HG02943 (cell line): ENCODE results near the gene KCNB1.
"Not testable (repeated sequence)": the region's sequence is repeated elsewhere in the genome, so short reads cannot be mapped to it uniquely, and the experiment has no call there.

Experiments used
- ATAC-seq: cut with Tn5 transposase; IDR thresholded peaks from one replicate; pipeline ENCODE4 v1.9.1; 2021; ENCODE audit warnings: mild to moderate bottlenecking, low read depth, moderate library complexity; ENCODE audit not compliant: unreplicated experiment

KCNB1 gene

GRCh38 chr20:49337357-49337756, 145.1 kb downstream of the KCNB1 start:
- no peak for ATAC-seq

GRCh38 chr20:49336786-49337185, 145.7 kb downstream of the KCNB1 start:
- no peak for ATAC-seq

DNA sequence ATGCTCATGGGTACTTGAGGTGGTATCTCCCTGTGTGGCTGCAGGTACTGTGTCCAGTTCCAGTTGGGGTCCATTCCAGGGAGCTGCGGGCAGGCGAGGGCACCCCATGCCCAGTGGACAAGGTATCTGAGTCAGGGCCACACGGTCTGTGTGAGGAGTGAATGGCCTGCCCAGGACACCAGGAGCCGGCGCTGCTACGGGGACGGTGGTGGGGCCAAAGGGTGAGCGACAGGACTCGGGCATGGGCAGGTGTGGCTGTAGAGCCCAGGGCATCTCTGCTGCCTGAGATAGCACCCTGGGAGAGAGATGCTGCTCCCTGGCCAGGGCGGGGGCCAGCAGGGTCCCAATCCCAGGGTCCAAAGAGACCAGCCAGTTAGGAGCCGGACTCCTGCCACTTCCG, 147.0 kb downstream of the KCNB1 start:
- no peak for ATAC-seq

DNA sequence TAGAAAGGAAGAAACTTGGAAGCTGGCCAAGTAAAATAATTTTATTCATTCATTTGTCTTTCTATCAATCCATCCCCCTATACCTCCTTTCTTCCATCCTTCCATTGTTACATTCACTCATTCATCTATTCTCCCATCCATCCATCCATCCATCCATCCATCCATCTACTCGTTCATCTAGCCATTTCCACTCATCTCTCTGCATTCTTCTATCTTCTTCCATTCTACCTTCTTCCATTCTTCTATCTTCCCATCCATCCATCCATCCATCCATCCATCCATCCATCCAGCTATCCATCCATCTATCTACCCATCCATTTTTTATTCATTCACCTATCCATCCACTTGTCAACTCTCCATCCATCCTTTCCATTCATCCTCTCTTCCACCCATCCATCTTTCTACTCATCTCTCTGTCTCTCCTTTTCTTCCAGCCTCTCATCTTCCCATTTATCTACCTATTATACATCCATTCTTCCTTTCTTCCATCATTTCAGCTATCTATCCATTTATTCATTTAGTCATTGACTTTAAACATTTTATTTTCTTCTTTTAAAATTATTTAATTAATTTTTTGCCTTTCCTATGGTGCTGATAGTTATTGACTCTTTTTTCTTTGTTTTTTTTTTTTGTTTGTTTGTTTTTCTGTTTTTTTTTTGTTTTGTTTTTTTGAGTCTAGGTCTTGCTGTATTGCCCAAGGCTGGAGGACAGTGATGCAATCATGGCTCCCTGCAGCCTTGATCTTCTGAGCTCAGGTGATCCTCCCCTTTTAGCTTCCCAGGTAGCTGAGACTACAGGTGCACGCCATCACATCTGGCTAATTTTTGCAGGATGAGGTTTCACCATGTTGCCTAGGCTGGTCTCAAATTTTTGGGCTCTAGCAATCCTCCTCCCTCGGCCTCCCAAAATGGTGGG, 151.5 kb downstream of the KCNB1 start:
- ATAC-seq = no peak

- ATAC-seq = no peak
These were observed 153.7 kb downstream of the KCNB1 start for GRCh38 chr20:49328790-49329189.

GRCh38 chr20:49326026-49326425, 156.4 kb downstream of the KCNB1 start:
- ATAC-seq = no peak

- no peak for ATAC-seq
These were observed 158.2 kb downstream of the KCNB1 start for GRCh38 chr20:49324306-49324705.

- ATAC-seq = no peak
These were observed 158.7 kb downstream of the KCNB1 start for GRCh38 chr20:49323622-49324238.

DNA sequence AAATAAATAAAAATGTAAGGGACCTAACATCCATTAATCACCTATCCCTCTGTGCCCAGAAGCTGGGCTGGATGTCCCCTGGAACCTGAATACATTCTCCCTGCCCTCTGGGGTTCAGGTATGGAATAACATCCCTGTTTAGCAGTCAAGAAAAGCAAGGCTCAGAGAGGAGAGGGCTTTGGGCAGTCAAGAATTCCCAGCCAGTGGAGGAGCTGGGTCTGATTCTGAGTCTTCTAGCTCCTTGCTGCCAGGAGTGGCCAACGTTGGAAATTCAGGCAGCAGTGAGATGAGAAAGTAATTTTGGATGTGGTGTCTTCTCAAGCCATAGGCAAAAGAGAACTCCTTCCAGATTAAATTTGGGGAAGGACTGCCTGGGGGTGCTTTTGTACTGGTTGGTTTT, 162.0 kb downstream of the KCNB1 start:
- ATAC-seq = no peak

GRCh38 chr20:49319208-49319809, 163.2 kb downstream of the KCNB1 start:
- ATAC-seq = no peak

- no peak for ATAC-seq
These were observed 163.8 kb downstream of the KCNB1 start for GRCh38 chr20:49318430-49319207.

- ATAC-seq = no peak
These were observed 164.4 kb downstream of the KCNB1 start for GRCh38 chr20:49318091-49318429.

DNA sequence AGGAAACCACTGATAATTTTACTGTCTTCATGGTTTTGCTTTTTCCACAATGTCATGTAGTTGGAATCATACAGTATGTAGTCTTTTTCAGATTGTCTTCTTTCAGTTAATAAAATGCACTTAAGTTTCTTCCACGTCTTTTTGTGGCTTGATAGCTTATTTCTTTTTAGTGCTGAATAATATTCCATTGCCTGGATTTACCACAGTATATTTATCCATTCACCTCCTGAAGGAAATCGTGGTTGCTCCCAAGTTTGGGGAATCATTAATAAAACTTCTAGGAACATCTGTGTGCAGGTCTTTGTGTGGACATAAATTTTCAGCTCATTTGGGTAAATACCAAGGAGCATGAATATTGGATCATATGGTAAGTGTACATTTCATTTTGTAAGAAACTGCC, 165.8 kb downstream of the KCNB1 start:
- ATAC-seq = no peak

DNA sequence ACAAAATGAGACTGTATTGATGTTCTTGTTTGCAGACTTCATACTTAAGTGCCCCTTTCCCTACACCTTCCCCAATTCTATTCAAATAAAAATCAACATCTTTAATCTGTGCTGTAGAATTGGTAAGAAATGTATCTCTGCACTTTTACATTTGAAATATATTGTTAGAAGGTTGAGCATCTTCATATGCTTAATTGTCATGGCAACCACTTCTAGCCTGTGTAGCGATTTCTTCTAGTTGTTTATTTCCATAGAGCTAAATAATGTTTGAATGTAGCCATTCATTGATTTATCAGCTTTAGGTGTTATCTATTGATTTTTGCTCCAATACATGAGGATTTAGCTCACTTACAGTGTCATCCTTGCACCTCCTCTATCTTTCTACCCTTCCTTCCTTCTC, 166.9 kb downstream of the KCNB1 start:
- ATAC-seq = no peak

DNA sequence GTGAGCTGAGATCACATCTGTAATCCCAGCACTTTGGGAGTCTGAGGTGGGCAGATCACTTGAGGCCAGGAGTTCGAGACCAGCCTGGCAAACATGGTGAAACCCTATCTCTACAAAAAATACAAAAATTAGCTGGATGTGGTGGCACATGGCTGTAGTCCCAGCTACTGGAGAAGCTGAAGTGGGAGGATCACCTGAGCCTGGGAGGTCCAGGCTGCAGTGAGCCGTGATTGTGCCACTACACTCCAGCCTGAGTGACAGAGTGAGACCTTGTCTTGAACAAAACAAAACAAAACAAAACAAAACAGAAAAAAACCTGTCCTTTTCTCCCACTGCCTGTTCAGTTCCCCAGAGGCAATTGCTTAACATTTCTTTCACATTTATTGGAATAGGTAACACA, 168.4 kb downstream of the KCNB1 start:
- ATAC-seq = not testable (repeated sequence)
